ENCODE data around the gene DMD. TPM values are rescaled to one million over a fixed set of nuclear protein-coding genes. Genes with fewer than 3 reads are reported as not detected.

Gene DMD
- total RNA-seq, 1 donor: 2.4 TPM

DNA sequence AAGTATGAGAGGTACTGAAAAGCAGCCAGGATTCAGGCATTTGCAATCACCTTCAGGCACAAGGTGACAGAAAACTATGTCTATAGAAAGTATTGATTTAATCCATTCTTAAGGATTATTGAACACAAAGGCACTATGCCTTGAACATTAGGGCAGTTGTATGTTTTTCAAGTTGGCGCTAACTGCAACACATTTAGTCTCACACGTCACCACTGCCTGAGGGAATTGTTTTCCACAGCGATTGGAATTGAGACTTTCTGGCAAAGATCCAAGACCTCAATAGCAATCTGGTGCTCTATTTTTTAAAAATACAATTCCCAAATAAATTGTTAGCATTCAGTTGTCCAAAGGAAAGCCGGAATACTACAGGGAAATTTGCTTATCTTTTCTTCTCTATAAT is 2086.8 kb downstream of the DMD start:
- no peaks in the 10 kb centered on the region for H3K4me1 ChIP-seq (ENCODE audit: insufficient read depth, low read length)
- no peak overlapping the region for H3K4me3 ChIP-seq (ENCODE audit: low read length)
- no peaks in the 10 kb centered on the region for H3K9me3 ChIP-seq (ENCODE audit: low read depth, low read length)
- H3K27me3 ChIP-seq (ENCODE audit: insufficient read depth, low read length): no peaks in the 10 kb centered on the region

DNA sequence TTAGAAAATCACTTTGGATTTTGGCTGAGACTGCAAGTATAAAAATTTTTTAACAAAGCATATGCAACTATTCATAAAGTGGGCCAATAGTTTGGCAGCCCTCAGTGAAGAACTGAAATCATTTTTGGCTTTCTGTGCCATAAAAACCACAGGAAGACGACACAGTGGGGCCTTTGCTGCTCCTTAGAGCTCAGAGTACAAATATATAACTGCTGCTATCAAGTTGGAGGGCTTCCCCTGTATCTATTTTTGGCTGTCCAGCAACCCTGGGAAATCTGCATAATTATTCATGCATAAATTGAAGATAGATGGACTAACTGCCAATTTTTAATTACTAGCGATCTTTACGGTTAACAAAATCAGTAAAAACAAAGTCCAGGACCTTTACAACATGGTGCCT is 2088.0 kb downstream of the DMD start:
- no peaks in the 10 kb centered on the region for H3K27me3 ChIP-seq (ENCODE audit: insufficient read depth, low read length)
- H3K9me3 ChIP-seq (ENCODE audit: low read depth, low read length): no peaks in the 10 kb centered on the region
- H3K4me1 ChIP-seq (ENCODE audit: insufficient read depth, low read length): no peaks in the 10 kb centered on the region
- no peak overlapping the region for H3K4me3 ChIP-seq (ENCODE audit: low read length)

DNA sequence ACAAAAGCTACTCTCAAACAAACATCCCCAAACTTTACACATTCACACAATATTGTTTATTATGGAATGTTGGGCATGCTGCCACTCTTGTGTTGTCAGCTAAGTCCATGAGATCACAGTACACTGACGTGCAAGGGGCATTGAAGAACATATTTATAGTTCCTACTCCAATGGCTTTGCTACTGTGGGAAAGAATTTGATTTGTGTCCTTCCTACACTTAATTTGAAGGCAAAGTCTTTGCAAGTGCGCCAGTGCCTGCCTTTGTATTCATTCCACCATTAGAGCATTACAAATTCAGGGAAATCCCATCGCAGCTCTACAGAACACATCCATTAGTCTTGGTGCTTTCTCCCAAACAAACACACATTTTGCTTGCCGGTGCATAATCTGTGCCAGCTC is 2094.1 kb downstream of the DMD start:
- no peak overlapping the region for H3K4me3 ChIP-seq (ENCODE audit: low read length)
- H3K27me3 ChIP-seq (ENCODE audit: insufficient read depth, low read length): no peaks in the 10 kb centered on the region
- H3K9me3 ChIP-seq (ENCODE audit: low read depth, low read length): no peaks in the 10 kb centered on the region
- H3K4me1 ChIP-seq (ENCODE audit: insufficient read depth, low read length): no peaks in the 10 kb centered on the region

DNA sequence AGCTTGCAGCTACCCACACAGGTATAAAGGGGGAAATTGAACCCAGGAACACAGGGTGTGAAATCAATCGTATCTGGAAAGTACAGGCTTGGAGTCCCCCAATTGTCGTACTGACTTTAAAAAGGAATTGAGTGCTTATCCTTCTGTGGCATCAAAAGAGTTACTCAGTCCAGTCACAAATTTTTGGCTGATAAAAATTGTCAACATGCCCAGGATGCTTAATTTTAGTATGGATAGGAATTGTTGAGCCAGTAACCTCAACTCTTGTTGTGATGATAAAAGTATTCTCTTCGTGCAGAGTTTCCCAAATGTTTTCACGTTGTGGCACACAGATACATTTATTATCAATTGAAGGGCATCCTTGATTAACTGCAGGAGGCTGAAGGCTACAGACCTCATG is 2096.0 kb downstream of the DMD start:
- no peaks in the 10 kb centered on the region for H3K4me1 ChIP-seq (ENCODE audit: insufficient read depth, low read length)
- H3K27me3 ChIP-seq (ENCODE audit: insufficient read depth, low read length): no peaks in the 10 kb centered on the region
- no peaks in the 10 kb centered on the region for H3K9me3 ChIP-seq (ENCODE audit: low read depth, low read length)
- H3K4me3 ChIP-seq (ENCODE audit: low read length): no peak overlapping the region

DNA sequence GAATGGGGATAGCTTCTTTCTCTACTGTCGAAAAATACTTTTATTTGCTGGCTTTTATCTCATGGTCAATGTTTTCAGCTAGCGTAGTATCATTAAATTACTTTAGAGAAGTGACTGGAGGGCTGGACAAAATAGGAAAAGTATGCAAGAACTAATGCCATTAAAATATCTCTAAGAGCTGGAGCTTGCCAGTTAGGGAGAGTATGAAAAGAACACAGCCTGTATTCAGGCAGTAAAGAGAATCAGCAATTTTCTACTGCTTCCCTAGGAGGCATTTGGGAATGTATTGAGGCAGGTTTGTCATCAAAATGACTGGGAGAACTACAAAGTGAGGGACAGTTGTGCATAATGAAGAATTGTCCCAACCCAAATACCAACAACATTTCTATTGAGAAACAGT is 2096.5 kb downstream of the DMD start:
- Histone ChIP-seq H3K9me3 (ENCODE audit: low read depth, low read length) (no peaks in the 10 kb centered on the region), H3K4me3 (ENCODE audit: low read length) (no peak overlapping the region), H3K27me3 (ENCODE audit: insufficient read depth, low read length) (no peaks in the 10 kb centered on the region), H3K4me1 (ENCODE audit: insufficient read depth, low read length) (no peaks in the 10 kb centered on the region)

DNA sequence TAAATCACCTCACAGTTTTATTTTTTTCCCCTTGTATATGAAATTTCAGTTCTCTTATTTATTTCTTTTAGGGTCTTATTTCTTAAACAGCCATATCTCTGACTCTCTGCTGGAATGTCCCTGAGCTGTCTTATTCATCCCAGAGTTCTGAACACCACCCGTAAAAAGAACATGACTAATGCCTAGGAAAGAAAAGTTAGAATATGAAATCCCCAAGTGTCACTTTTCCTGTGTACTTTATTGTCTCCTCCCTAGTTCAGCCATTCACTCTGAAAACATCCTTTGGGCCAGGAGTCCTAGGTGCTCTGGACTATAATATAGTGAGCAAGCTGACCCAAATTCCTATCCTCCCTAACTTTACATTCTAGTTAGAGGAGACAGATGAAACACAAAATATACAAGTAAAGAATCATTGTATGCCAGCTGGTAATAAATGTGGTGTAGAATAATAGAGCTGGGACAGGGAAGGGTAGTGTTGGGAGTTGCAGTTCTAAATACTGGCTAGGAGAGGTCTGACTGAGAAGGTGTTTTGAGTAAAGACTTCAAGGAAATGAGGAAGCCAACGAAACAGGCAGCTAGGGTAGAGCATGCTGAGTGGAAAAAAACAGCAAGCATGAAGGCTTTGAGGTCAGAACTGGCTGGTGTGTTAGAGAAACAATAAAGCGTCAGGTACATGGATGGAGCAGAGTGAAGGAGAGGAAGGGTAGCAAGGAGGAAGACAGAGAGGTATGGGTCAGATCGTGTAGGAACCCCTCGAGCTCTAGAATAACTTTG is 2098.9 kb downstream of the DMD start:
- Histone ChIP-seq H3K4me3 (ENCODE audit: low read length) (no peak overlapping the region), H3K27me3 (ENCODE audit: insufficient read depth, low read length) (no peaks in the 10 kb centered on the region), H3K4me1 (ENCODE audit: insufficient read depth, low read length) (no peaks in the 10 kb centered on the region)

DNA sequence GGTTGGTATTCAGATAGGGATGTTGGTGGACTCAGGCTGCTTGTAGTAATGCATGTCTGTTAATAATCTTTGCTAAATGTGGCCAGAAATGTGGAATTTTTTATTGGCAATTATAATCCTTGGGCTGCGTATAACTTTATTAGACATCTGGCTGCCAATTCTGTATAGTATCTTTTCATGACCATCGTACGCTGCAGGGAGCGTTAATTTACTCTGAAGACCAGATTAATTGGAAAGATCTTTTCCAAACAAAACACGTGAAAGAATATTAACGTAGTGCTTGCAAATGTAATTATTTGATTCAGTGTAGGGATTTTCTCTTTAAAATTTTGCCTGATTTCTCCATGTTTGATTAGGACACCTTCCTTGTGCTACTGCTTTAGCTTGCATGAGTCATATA is 2100.7 kb downstream of the DMD start:
- Histone ChIP-seq H3K4me1 (ENCODE audit: insufficient read depth, low read length) (no peaks in the 10 kb centered on the region), H3K4me3 (ENCODE audit: low read length) (no peak overlapping the region)

More for the DNA sequence above, 2098.9 kb downstream of the DMD start:
- H3K9me3 ChIP-seq (ENCODE audit: low read depth, low read length): no peaks in the 10 kb centered on the region

DNA sequence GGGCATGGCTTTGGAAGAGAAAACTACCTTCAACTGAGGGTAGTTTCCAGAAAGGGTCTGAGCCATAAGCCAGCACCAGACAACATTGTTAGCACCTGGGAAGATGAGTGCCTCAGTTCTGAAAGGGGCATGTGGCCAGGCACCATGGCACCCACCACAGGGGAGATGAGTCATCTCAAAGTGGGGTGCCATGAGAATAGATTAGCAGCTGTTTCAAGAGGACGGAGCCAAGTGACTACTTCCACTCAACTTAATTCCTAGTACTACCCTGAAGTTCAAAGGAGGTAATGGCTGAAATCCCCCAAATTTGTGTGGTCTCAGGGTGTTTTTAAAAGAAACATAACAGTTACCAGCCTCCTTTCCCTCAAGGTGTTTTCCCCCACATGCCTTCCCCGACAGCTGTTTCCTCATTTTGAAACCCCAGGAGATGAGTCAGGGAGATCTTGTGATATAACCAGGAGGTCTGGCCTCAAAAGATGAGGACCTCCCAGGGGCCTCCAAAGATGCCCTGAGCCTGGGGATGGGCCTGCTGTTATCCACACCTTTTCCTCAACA is 2111.7 kb downstream of the DMD start:
- H3K9me3 ChIP-seq (ENCODE audit: low read depth, low read length): no peaks in the 10 kb centered on the region
- no peak overlapping the region for H3K4me3 ChIP-seq (ENCODE audit: low read length)
- no peaks in the 10 kb centered on the region for H3K27me3 ChIP-seq (ENCODE audit: insufficient read depth, low read length)
- no peaks in the 10 kb centered on the region for H3K4me1 ChIP-seq (ENCODE audit: insufficient read depth, low read length)

More for the DNA sequence above, 2100.7 kb downstream of the DMD start:
- Histone ChIP-seq H3K9me3 (ENCODE audit: low read depth, low read length) (no peaks in the 10 kb centered on the region), H3K27me3 (ENCODE audit: insufficient read depth, low read length) (no peaks in the 10 kb centered on the region)

DNA sequence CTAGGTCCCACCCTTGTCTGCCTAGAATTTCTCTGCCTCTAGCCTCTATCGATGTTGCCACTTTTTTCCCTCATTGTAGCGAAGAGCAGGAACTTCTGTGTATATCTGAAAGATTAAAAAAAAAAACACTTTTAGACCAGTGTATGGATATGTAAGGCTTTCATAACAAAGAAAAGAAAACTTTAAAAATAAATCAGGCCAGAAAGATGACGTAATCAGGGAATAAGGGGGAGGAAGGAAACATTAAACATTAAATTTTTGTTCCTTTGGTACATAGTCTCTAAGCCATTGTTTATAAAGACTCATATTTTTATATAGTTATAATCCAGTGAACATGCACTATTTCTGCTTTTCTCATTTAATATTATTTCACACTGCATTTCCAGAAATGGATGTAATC is 2113.3 kb downstream of the DMD start:
- no peak overlapping the region for H3K4me3 ChIP-seq (ENCODE audit: low read length)
- H3K9me3 ChIP-seq (ENCODE audit: low read depth, low read length): no peaks in the 10 kb centered on the region
- H3K27me3 ChIP-seq (ENCODE audit: insufficient read depth, low read length): no peaks in the 10 kb centered on the region
- H3K4me1 ChIP-seq (ENCODE audit: insufficient read depth, low read length): no peaks in the 10 kb centered on the region

DNA sequence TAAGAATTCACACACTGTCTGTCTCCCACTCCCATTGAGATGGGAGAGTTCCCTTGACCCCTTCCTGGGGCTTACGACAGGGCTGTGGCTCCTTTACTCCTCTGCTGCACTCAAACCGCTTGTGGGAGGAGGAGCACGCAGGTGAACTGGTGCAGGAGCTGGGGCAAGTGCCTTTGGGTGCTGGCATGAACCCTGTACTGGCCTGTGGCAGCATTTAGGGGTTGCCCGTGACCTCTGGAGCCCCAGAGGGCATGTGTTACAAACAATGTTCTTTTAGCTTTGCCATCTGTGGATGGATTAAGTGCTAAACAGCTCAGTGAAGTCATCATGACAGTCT is 2117.7 kb downstream of the DMD start:
- H3K27me3 ChIP-seq (ENCODE audit: insufficient read depth, low read length): no peaks in the 10 kb centered on the region

DNA sequence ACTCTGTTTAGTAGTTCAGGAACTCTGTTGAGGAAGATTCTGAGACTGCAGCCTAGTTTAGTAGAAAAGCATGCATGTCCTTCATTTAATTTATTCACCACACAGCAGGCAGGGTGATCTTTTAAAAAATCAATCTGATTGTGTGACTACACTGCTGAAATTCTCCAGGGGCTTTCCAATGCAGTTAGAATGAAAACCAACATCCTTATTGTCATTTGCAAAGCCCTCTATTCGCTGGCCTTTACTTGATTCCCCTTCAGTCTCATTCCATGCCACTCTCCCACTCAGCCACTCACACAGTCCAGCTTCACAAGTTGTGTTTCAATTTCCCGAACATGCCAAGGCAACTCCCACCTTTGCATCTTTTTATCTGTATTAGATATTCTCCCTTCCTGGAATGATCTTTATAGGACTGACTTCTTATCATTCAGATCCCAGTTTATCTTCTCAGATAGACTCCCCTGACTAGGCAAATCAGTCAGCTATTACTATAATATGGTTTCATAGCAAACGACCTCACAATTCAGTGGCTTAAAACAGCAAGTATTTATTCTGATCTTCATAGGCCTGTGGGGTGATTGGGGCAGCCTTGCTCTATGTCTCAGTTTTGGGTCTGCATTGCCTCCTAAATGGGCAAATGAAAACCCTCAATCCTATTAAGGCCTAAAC is 2118.2 kb downstream of the DMD start:
- Histone ChIP-seq H3K4me3 (ENCODE audit: low read length) (no peak overlapping the region), H3K27me3 (ENCODE audit: insufficient read depth, low read length) (no peaks in the 10 kb centered on the region), H3K9me3 (ENCODE audit: low read depth, low read length) (no peaks in the 10 kb centered on the region), H3K4me1 (ENCODE audit: insufficient read depth, low read length) (no peaks in the 10 kb centered on the region)

More for the DNA sequence above, 2117.7 kb downstream of the DMD start:
- Histone ChIP-seq H3K4me3 (ENCODE audit: low read length) (no peak overlapping the region), H3K9me3 (ENCODE audit: low read depth, low read length) (no peaks in the 10 kb centered on the region), H3K4me1 (ENCODE audit: insufficient read depth, low read length) (no peaks in the 10 kb centered on the region)

DNA sequence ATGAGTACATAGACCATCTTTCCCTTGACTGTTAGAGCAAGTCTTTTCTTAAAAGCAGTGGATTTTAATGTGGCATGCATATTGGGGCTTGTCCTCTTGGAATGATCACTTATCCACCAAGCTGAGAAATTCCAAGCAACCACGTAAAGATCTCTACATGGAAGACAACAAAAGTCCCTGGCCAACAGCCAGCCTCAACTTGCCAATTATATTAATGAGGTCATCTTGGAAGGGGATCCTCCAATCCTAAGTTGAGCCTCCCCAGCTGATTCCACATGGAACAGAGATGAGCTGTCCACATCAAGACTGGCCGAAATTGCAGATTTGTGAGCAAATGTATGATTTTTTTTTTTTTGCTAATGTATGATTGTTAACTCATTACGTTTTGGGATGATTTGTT is 2118.9 kb downstream of the DMD start:
- Histone ChIP-seq H3K4me3 (ENCODE audit: low read length) (no peak overlapping the region), H3K4me1 (ENCODE audit: insufficient read depth, low read length) (no peaks in the 10 kb centered on the region), H3K27me3 (ENCODE audit: insufficient read depth, low read length) (no peaks in the 10 kb centered on the region), H3K9me3 (ENCODE audit: low read depth, low read length) (no peaks in the 10 kb centered on the region)

DNA sequence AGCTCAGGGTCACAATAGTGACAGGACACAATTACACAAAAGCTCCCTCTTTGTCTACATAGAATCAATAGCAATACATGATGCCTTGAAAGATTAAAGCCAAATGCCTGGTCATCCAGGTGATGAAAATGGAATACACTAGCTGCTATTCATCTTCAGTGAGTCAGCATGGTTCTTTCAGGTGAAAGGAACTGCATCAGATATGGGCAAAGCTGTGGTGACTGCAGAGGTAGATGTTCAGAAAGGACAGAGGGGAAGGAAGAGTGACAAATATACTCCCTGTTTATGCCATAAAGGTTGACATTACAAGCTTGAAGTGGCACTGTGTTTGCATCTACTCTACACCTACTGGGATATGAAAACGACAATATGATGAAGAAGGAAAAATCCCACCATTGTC is 2119.5 kb downstream of the DMD start:
- no peaks in the 10 kb centered on the region for H3K9me3 ChIP-seq (ENCODE audit: low read depth, low read length)

DNA sequence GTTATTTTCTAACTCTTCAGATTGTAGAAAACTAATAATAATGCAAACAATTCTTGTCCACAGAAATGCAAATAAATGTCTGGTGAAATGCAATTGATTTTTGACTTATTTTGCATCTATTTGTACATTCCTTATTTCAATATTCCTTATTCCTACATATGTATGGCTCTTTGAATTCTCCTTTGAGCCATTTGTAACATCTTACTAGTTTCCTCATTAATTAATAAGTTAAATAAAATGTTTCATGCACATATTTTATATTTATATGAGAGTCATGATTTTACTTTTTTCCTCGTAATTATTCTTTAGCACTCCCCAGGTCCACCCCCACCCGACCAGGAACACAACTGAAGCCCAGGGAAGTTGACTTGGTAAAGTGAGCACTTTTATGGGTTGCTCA is 2136.8 kb downstream of the DMD start:
- Histone ChIP-seq H3K4me3 (ENCODE audit: low read length) (no peak overlapping the region), H3K9me3 (ENCODE audit: low read depth, low read length) (no peaks in the 10 kb centered on the region), H3K27me3 (ENCODE audit: insufficient read depth, low read length) (no peaks in the 10 kb centered on the region)

More for the DNA sequence above, 2119.5 kb downstream of the DMD start:
- Histone ChIP-seq H3K4me1 (ENCODE audit: insufficient read depth, low read length) (no peaks in the 10 kb centered on the region), H3K27me3 (ENCODE audit: insufficient read depth, low read length) (no peaks in the 10 kb centered on the region), H3K4me3 (ENCODE audit: low read length) (no peak overlapping the region)

DNA sequence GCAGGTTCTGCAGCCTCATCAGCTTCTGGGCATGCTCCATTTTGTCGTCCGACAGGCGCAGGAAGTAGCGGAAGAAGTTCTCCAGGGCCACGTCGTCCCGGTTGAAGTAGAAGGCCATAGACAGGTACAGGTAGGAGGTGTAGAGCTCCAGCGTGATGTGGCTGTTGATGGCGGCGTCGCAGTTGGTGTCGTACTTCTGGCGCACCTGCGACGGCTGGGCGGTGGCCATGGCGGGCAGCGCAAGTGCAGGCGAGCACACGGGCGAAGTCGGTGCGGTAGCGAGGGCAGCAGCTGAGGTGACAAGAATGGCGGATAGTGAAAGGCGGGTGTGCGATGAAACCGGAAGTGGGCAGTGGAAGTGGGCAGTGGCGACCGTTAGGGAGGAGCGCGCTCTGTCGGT is 2139.6 kb downstream of the DMD start, which contains the start of gene FTHL17:
TSS of gene FTHL17 (minus strand) at position 317 of the 400 bp plus-strand sequence. CDS start at position 229, 88 bp downstream.
- Histone ChIP-seq H3K9me3 (ENCODE audit: low read depth, low read length) (no peaks in the 10 kb centered on the region), H3K4me3 (ENCODE audit: low read length) (no peak within 1 kb of the TSS), H3K4me1 (ENCODE audit: insufficient read depth, low read length) (no peaks in the 10 kb centered on the region), H3K27me3 (ENCODE audit: insufficient read depth, low read length) (no peaks in the 10 kb centered on the region)

More for the DNA sequence above, 2136.8 kb downstream of the DMD start:
- H3K4me1 ChIP-seq (ENCODE audit: insufficient read depth, low read length): no peaks in the 10 kb centered on the region

Measured in mononuclear cell (primary cell).